Neural cell (in vitro differentiated cells): ENCODE results near the gene AGBL5. TPM values are rescaled to one million over a fixed set of nuclear protein-coding genes. Genes with fewer than 3 reads are reported as not detected.

Experiments used
- H2AFZ ChIP-seq: fragments of 200-600, 300-800 bp; sonication (generic), shearing (Covaris generic); 2 replicates; pipeline ENCODE4 v1.6.0; 2014; ENCODE audit warnings: low read depth, mild to moderate bottlenecking, antibody characterized with exemption, low read length, moderate library complexity
- H3F3A ChIP-seq: fragments of 200-600 bp; shearing (Covaris generic); 2 replicates; pipeline ENCODE4 v1.6.1; 2016; ENCODE audit warnings: mild to moderate bottlenecking, moderate library complexity, mixed read lengths, antibody characterized with exemption, low read length; ENCODE audit not compliant: insufficient read depth, poor library complexity, severe bottlenecking
- H3K27ac ChIP-seq: fragments of 200-600, 300-800 bp; sonication (generic), shearing (Covaris generic); 2 replicates; pipeline ENCODE4 v1.5.1; 2014; ENCODE audit warnings: mild to moderate bottlenecking, low read length, moderate library complexity
- H3K27me3 ChIP-seq: fragments of 300-800, 200-600 bp; sonication (generic), shearing (Covaris generic); 2 replicates; pipeline ENCODE4 v1.6.0; 2014; ENCODE audit warnings: mild to moderate bottlenecking, low read depth, low read length, moderate library complexity; ENCODE audit not compliant: insufficient read depth
- H3K36me3 ChIP-seq: fragments of 300-800, 200-600 bp; sonication (generic), shearing (Covaris generic); 2 replicates; pipeline ENCODE4 v1.5.1; 2014; ENCODE audit warnings: mild to moderate bottlenecking, antibody characterized with exemption, low read length, moderate library complexity; ENCODE audit not compliant: insufficient read depth
- H3K4me2 ChIP-seq: fragments of 300-800, 200-600 bp; sonication (generic), shearing (Covaris generic); 2 replicates; pipeline ENCODE4 v1.6.0; 2014; ENCODE audit warnings: mild to moderate bottlenecking, low read length
- H3K4me3 ChIP-seq: fragments of 300-800, 200-600 bp; sonication (generic), shearing (Covaris generic); 2 replicates; pipeline ENCODE4 v1.5.1; 2014; ENCODE audit warnings: mild to moderate bottlenecking, low read length, moderate library complexity
- H3K79me2 ChIP-seq: fragments of 200-600 bp; shearing (Covaris generic); replicated peaks from 2 replicates; pipeline ENCODE4 v1.6.0; 2014; ENCODE audit warnings: mild to moderate bottlenecking, low read length, moderate library complexity; ENCODE audit not compliant: insufficient read depth
- H3K9ac ChIP-seq: fragments of 300-800, 200-600 bp; sonication (generic), shearing (Covaris generic); 2 replicates; pipeline ENCODE4 v1.6.1; 2016; ENCODE audit warnings: mild to moderate bottlenecking, low read length, mixed read lengths
- H3K9me2 ChIP-seq: fragments of 200-600 bp; shearing (Covaris generic); 2 replicates; pipeline ENCODE4 v1.6.1; 2016; ENCODE audit warnings: mild to moderate bottlenecking, low read length, mixed read lengths; ENCODE audit not compliant: insufficient read depth
- H3K9me3 ChIP-seq: fragments of 200-600, 300-800 bp; sonication (generic), shearing (Covaris generic); 2 replicates; pipeline ENCODE4 v1.6.1; 2016; ENCODE audit warnings: mild to moderate bottlenecking, mixed run types, low read length, moderate library complexity, mixed read lengths
- H4K20me1 ChIP-seq: fragments of 200-600 bp; shearing (Covaris generic); 2 replicates; pipeline ENCODE4 v1.6.1; 2016; ENCODE audit warnings: mild to moderate bottlenecking, mixed run types; ENCODE audit not compliant: insufficient read depth
- EP300 ChIP-seq: fragments of 450-650 bp; conservative IDR thresholded peaks from 2 replicates; pipeline ENCODE4 v1.6.1; 2014; ENCODE audit warnings: antibody characterized with exemption, mild to moderate bottlenecking, moderate library complexity; ENCODE audit not compliant: poor library complexity, severe bottlenecking
- EZH2 ChIP-seq: fragments of 200-600, 300-800 bp; shearing (Covaris generic), sonication (generic); IDR thresholded peaks from 2 replicates; pipeline ENCODE4 v1.6.1; 2014; ENCODE audit warnings: antibody characterized with exemption, low read length, borderline replicate concordance, mild to moderate bottlenecking; ENCODE audit not compliant: insufficient read depth, poor library complexity, severe bottlenecking
- MXI1 ChIP-seq: fragments of 450-650 bp; conservative IDR thresholded peaks from 2 replicates; pipeline ENCODE4 v1.6.1; 2014; ENCODE audit warnings: antibody characterized with exemption, mild to moderate bottlenecking; ENCODE audit not compliant: poor library complexity, severe bottlenecking
- POLR2AphosphoS5 ChIP-seq: IDR thresholded peaks from 2 replicates; pipeline ENCODE4 v1.6.1; 2012
- RAD21 ChIP-seq: fragments of 450-650 bp; conservative IDR thresholded peaks from 2 replicates; pipeline ENCODE4 v1.6.1; 2014; ENCODE audit warnings: antibody characterized with exemption, mild to moderate bottlenecking, moderate library complexity
- SMC3 ChIP-seq: fragments of 450-650 bp; conservative IDR thresholded peaks from 2 replicates; pipeline ENCODE4 v1.6.1; 2014; ENCODE audit warnings: antibody characterized with exemption, mild to moderate bottlenecking, moderate library complexity; ENCODE audit not compliant: poor library complexity
- TAF1 ChIP-seq: IDR thresholded peaks from 2 replicates; pipeline ENCODE4 v1.6.1; 2012; ENCODE audit warnings: low read depth
- polyA plus RNA-seq: library from polyadenylated mRNA; depleted of rRNA; stranded (reverse); fragments of >200 nt; gene quantifications from 2 replicates; pipeline ENCODE4 v1.2.3, GENCODE V29; 2014
- TF ChIP-seq, protein P1 (sequence below): IDR thresholded peaks from 2 replicates; pipeline ENCODE4 v1.6.1; 2012; ENCODE audit warnings: borderline replicate concordance
- TF ChIP-seq, protein P2 (sequence below): fragments of 450-650 bp; IDR thresholded peaks from 2 replicates; pipeline ENCODE4 v1.5.1; 2014; ENCODE audit warnings: antibody characterized with exemption, mild to moderate bottlenecking, moderate library complexity; ENCODE audit not compliant: poor library complexity, severe bottlenecking

Gene AGBL5
- polyA plus RNA-seq, 1 donor from 2014 or later, result 34.3 TPM

DNA sequence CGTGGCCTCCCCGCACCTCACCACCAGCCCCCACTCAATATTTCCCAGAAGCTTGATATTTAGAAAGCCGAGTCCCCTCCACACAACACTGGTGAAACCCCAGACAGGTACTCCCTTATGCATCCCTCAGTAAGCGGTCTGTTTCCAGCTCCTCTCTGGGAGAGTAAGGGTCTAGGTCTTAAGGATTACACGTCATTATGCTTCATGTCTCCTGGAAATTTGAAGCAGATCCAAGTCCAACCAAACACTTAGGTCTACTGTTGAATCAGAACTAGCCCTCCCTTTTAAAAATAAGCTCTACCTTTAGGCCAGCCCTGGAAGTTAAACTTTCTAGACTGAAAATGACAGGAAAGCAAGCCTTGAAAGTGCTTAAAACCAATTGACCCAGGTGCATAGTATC lies 21.5 kb downstream of the AGBL5 start:
- H3K9ac ChIP-seq, result peak overlapping the region; percentile 97
- H3K27ac ChIP-seq, result peak overlapping the region; percentile 87
- H3K27me3 ChIP-seq, result no peaks in the 10 kb centered on the region
- H4K20me1 ChIP-seq, result no peaks in the 10 kb centered on the region
- H2AFZ ChIP-seq, result no peak overlapping the region
- H3K9me2 ChIP-seq, result no peaks in the 10 kb centered on the region
- TF ChIP-seq EZH2 (no peak), POLR2AphosphoS5 (no peak), RAD21 (no peak), SMC3 (no peak), TAF1 (no peak), MXI1 (no peak), EP300 (no peak)
- TF ChIP-seq, protein P1, sequence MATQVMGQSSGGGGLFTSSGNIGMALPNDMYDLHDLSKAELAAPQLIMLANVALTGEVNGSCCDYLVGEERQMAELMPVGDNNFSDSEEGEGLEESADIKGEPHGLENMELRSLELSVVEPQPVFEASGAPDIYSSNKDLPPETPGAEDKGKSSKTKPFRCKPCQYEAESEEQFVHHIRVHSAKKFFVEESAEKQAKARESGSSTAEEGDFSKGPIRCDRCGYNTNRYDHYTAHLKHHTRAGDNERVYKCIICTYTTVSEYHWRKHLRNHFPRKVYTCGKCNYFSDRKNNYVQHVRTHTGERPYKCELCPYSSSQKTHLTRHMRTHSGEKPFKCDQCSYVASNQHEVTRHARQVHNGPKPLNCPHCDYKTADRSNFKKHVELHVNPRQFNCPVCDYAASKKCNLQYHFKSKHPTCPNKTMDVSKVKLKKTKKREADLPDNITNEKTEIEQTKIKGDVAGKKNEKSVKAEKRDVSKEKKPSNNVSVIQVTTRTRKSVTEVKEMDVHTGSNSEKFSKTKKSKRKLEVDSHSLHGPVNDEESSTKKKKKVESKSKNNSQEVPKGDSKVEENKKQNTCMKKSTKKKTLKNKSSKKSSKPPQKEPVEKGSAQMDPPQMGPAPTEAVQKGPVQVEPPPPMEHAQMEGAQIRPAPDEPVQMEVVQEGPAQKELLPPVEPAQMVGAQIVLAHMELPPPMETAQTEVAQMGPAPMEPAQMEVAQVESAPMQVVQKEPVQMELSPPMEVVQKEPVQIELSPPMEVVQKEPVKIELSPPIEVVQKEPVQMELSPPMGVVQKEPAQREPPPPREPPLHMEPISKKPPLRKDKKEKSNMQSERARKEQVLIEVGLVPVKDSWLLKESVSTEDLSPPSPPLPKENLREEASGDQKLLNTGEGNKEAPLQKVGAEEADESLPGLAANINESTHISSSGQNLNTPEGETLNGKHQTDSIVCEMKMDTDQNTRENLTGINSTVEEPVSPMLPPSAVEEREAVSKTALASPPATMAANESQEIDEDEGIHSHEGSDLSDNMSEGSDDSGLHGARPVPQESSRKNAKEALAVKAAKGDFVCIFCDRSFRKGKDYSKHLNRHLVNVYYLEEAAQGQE, result no peak
- TF ChIP-seq, protein P2, sequence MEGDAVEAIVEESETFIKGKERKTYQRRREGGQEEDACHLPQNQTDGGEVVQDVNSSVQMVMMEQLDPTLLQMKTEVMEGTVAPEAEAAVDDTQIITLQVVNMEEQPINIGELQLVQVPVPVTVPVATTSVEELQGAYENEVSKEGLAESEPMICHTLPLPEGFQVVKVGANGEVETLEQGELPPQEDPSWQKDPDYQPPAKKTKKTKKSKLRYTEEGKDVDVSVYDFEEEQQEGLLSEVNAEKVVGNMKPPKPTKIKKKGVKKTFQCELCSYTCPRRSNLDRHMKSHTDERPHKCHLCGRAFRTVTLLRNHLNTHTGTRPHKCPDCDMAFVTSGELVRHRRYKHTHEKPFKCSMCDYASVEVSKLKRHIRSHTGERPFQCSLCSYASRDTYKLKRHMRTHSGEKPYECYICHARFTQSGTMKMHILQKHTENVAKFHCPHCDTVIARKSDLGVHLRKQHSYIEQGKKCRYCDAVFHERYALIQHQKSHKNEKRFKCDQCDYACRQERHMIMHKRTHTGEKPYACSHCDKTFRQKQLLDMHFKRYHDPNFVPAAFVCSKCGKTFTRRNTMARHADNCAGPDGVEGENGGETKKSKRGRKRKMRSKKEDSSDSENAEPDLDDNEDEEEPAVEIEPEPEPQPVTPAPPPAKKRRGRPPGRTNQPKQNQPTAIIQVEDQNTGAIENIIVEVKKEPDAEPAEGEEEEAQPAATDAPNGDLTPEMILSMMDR, result no peak
- no peaks in the 10 kb centered on the region for H3F3A ChIP-seq
- no peaks in the 10 kb centered on the region for H3K9me3 ChIP-seq
- H3K4me2 ChIP-seq, result no peak overlapping the region
- H3K4me3 ChIP-seq, result peak overlapping the region; percentile 80
- peaks cover 23% of the 10 kb centered on the region for H3K79me2 ChIP-seq
- no peaks in the 10 kb centered on the region for H3K36me3 ChIP-seq

DNA sequence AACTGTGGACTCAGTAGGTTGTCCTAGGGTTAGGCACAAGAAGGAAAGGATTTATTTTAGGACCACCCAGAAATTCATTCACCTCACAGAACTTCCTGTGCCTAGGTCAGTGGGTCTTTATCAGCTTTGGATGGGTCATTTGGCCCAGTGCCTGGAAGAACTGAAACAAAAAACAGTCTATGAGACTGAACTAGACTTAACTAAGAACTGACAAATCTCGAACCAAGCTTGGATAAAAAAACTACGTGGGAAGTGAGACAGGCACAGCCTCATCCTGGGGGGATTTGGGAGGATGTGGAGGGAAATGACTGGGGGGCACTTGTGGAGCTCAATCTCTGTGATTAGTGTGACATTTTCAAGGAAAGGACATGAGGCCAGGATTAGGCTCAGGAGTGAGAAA lies 22.3 kb downstream of the AGBL5 start:
- no peaks in the 10 kb centered on the region for H3K36me3 ChIP-seq
- no peaks in the 10 kb centered on the region for H3K27me3 ChIP-seq
- TF ChIP-seq TAF1, result no peak
- no peak for TF ChIP-seq MXI1
- no peak for TF ChIP-seq RAD21
- TF ChIP-seq EP300, result no peak
- TF ChIP-seq, protein P1, result no peak
- no peak for TF ChIP-seq EZH2
- no peaks in the 10 kb centered on the region for H3K9me3 ChIP-seq
- H3F3A ChIP-seq, result no peaks in the 10 kb centered on the region
- no peak overlapping the region for H3K4me2 ChIP-seq
- H3K27ac ChIP-seq, result no peak overlapping the region
- no peaks in the 10 kb centered on the region for H4K20me1 ChIP-seq
- no peaks in the 10 kb centered on the region for H3K9me2 ChIP-seq
- no peak overlapping the region for H3K9ac ChIP-seq
- H3K4me3 ChIP-seq, result no peak overlapping the region
- peaks cover 23% of the 10 kb centered on the region for H3K79me2 ChIP-seq
- no peak overlapping the region for H2AFZ ChIP-seq
